GM21786 (cell line): ENCODE data around the gene RBPJL.

Experiments
- ATAC-seq: cut with Tn5 transposase; IDR thresholded peaks from one replicate; pipeline ENCODE4 v1.9.1; 2021; ENCODE audit not compliant: unreplicated experiment

RBPJL gene

GRCh38 chr20:45358282-45359068 is 51.8 kb downstream of the RBPJL start:
- no peak for ATAC-seq

- no peak for ATAC-seq
Measured at GRCh38 chr20:45359069-45359405, 52.4 kb downstream of the RBPJL start.

DNA sequence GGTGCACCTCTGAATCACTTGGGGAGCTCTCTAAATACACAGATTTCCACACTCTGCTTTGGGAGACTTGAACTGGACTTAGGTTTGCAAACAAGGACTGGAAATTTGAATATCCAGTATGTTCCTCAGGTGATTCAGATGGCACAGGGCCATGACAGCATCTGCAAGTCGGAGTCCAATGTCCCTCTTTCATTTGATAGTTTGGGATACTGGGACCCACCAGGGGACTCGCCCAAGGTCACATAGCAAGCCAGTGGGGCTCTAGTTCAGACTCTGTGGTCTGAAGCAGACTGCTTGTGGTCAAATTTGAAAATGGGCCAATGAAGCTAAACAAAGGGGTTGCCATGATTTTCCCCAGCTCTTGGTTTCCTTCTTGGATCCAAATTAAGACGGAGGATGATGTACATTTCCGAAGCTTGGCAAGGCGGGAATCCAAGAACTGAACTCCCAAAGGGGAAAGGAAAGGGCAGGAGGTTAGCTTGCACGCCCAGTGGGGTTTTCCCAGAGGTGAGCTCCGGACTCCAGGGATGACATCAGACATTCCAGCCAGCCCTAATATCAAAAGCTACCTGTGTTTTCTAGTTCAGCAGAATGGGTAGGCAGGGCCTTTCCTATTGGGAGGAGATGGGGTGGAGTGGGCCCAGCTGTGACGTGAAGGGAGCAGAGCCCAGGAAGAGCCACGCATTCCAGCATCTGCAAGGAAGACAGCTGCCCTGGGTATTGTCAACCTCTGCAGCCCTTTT is 52.9 kb downstream of the RBPJL start:
- no peak for ATAC-seq

GRCh38 chr20:45361793-45362192 is 55.2 kb downstream of the RBPJL start:
- no peak for ATAC-seq

GRCh38 chr20:45362804-45363610 is 56.4 kb downstream of the RBPJL start, which contains the start of gene SYS1:
SYS1 (plus strand) TSS chr20:45363156; CDS start chr20:45363532, 376 bp downstream.
- ATAC-seq, result peak; percentile 81

DNA sequence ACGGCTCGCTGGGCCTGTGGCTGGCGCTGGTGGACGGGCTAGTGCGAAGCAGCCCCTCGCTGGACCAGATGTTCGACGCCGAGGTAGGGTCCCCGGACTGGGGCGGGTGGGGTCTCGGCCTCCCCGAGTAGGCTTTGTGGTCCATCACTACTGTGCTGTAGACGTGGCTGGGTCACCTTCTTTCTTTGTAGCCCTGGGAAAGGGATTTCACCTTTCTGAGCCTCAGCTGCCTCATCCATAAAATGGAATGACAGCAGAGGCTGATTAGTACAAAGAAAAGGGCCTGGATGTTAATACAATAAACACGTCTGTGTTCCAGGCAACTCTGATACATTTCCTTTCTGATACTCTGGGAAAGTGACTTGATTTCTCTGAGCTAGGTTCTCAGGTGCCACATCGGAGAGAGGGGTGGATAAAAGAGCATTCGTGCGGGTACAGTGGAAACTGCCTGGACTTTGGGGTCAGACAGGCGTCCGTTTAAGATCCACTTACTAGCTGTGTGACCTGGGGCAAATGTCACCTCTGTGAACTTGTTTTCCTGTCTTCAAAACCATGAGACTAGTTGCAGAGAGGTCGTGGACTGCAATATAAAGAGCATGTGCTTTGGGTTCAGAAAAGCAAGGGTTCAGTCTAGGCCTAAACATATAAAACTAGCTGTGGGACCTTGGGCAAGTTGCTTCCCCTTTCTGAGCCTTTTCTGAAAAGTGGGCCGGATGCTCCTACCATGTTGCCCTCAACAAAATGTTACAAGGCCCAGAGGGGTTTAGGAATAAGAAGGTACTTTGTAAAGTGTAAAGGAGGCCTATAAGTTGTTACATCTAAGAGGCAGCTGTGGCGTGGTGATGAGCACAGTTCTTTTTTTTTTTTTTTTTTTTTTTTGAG is 57.2 kb downstream of the RBPJL start:
- no peak for ATAC-seq

DNA sequence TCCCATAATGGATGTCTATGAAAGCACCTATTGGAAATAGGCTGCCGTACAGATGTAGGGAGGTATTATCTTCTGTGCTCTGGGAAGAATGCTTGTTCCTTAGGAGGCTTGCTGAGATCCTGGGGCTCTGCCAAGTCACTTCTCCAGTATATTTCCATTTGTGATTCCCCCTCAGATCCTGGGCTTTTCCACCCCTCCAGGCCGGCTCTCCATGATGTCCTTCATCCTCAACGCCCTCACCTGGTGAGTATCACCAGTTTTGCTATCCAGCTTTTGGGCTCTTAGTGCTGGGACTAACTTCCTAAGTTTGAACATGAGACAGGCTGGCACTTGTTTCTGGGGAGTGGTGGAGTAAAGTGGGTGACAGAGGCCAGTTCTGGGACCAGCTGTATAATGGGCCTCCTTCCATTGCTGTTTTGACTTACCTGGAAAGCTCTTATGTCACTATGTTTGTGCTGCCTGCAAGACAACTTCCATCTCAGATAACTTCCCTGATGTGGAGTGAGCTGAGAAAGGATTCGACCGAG is 58.9 kb downstream of the RBPJL start:
- no peak for ATAC-seq

DNA sequence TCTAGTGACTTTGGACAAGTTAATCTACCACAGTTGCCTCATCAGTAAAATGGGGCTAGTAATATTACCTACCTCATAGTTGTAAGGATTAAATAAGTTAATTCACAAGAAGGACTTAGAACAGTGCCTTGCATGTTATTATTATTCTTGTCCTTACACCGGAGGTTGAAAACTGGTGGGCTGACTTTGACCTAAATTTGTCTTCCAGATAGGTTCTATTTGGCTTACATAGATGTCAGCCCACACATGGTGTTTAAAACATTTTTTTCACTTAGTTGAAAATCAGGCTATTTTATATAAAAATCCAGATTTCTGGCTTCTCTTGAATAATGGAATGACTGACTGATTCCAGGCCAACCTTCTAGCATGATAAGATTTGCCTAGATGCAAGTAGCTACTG is 59.6 kb downstream of the RBPJL start:
- ATAC-seq, result no peak

GRCh38 chr20:45366631-45367030 is 60.0 kb downstream of the RBPJL start:
- ATAC-seq, result no peak

GRCh38 chr20:45367126-45367525 is 60.5 kb downstream of the RBPJL start:
- ATAC-seq, result no peak
